CD4-positive, alpha-beta T cell treated with Interleukin-4 for 4 hours (primary cell): Measurements from ENCODE around the gene SRSF2.
"Not testable (repeated sequence)": the region's sequence is repeated elsewhere in the genome, so short reads cannot be mapped to it uniquely, and the experiment has no call there.

ENCODE experiments used
- DNase-seq: peaks from one replicate; pipeline ENCODE4 v3.0.0-alpha.2; 2020

SRSF2 gene

GRCh38 chr17:76700270-76700616 lies 36.9 kb downstream of the SRSF2 start:
- DNase-seq, result no peak

DNA sequence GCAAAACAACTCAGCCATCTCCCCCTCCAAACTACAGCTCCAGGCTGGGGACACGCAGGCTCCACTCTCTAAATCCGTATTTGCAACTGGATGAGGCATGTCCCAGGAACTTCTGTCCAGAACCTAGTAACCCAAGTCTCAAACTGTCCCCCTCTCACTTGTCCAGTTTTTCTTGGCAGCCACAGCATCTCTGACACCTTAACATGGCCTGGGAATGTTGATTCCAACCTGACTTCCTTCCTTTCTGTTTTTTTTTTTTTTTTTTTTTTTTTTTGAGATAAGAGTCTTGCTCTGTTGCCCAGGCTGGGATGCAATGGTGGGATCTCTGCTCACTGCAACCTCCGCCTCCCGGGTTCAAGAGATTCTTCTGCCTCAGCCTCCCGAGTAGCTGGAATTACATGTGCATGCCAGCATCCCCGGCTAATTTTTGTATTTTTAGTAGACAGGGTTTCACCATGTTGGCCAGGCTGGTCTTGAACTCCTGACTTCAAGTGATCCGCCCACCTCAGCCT lies 38.6 kb downstream of the SRSF2 start:
- DNase-seq, result not testable (repeated sequence)

- no peak for DNase-seq
These were observed 39.2 kb downstream of the SRSF2 start for GRCh38 chr17:76697702-76698465.

DNA sequence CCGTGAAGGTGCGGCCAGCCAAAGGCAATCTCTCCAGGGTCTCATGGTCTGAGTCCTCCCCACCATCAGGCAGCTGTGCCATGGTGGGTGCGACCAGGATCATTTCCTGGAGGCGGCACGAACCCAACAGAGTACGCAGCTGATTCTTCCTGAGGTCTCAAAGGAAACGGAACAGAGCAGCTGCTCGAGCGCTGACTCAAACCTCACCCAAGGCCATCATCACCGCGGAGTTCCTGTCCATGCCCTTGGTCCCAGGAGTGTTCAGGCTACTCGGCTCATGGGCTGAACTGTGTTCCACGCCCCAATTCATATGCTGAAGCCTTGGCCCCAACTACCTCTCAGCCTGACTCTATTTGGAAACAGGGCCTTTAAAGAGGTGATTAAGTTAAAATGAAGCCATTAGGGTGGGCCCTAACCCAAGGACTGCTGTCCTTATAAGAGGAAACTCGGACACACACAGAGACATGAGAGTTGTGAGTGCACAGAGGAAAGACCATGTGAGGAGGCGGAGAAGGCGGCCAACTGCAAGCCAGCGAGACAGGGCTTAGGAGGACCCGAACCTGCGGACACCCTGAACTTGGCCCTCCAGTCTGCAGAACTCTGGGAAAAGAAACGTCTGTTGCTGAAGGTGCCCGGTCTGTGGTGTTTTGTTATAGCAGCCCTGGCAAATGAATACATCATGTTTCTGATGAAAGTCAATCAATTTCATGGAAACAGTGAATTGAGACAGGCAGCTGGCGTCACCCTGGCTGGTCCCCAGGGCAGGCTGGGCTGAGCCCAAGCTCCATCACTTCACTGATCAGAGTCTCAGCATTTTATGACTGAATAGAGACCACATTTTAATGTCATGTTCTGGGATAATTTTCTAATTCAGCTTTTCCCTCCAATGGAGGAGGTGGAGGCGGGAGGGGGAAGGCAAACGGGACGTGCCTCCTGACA lies 40.1 kb downstream of the SRSF2 start:
- no peak for DNase-seq

GRCh38 chr17:76695059-76695831 lies 41.9 kb downstream of the SRSF2 start:
- DNase-seq, result no peak

DNA sequence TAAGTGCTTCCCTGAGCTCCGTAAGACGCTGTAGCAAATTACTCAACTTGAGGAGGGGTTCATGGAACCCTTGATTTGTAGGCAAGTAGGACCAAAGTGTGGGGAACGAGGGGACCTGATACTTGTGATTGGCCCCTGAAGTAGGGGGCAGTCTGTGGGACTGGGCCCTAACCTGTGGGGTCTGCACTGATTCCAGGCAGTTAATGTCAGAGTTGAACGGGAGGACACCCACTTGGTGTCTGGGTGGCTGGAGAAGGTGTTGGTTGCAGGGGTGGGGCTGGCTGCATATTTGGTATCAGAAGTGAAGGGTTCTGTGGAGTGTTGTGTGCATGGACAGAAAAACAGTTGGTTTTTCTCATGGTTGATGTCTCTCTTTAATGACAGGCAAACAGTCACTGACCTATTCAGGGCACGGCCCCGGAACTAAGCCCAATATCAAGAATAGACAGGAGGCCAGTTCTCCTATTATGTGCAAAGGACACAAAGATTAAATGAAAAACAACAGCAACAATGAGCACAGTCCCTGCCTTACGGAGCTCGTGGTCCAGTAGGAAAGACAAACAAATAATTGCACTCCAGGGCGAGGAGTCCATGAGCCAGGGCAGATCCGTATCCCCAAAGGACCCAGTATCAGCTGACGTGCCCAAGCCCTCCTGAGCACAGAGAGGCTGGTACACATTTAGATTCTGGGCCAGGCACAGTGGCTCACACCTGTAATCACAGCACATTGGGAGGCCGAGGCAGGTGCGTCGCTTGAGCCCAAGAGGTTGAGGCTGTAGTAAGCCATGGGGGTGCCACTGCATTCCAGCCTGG lies 45.5 kb downstream of the SRSF2 start:
- DNase-seq, result no peak

GRCh38 chr17:76690596-76691280 lies 46.4 kb downstream of the SRSF2 start:
- DNase-seq, result no peak

DNA sequence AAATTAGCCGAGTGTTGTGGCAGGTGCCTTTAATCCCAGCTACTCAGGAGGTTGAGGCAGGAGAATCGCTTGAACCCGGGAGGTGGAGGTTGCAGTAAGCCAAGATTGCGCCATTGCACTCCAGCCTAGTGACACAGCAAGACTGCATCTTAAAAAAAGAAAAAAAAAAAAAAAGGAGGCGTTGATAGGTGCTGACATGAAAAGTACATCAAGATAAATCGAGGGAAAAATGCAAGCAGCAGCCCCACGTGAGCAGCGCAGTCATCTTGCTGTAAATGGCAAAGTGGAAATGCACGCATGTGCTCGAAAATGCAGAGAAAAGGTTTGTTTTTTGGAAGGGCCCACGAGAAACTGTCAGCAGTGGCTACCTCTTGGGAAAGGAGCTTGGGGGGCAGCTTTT lies 47.3 kb downstream of the SRSF2 start:
- no peak for DNase-seq

DNA sequence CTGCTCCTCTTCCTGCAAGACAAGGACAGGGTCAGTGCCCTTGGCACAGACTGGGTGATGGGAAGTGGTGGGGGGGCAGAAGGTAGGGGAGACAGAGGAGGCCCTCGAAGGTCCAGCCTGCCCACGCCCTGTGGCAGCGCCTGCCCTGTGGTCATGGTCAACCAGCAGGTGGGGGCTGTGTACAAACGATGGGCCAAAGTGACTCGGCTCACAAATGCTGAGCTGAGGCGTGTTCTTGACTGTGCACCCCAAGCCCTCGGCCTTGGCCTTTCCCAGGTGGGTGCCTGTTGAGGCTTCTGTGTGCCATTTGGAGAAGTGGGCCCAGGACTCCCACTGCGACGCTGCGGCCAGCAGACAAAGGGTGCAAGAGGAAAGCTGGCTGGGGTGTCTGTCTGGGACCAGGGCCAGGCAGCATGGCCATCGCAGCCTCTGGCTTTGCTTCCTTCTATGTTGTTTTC lies 48.9 kb downstream of the SRSF2 start:
- DNase-seq, result no peak

DNA sequence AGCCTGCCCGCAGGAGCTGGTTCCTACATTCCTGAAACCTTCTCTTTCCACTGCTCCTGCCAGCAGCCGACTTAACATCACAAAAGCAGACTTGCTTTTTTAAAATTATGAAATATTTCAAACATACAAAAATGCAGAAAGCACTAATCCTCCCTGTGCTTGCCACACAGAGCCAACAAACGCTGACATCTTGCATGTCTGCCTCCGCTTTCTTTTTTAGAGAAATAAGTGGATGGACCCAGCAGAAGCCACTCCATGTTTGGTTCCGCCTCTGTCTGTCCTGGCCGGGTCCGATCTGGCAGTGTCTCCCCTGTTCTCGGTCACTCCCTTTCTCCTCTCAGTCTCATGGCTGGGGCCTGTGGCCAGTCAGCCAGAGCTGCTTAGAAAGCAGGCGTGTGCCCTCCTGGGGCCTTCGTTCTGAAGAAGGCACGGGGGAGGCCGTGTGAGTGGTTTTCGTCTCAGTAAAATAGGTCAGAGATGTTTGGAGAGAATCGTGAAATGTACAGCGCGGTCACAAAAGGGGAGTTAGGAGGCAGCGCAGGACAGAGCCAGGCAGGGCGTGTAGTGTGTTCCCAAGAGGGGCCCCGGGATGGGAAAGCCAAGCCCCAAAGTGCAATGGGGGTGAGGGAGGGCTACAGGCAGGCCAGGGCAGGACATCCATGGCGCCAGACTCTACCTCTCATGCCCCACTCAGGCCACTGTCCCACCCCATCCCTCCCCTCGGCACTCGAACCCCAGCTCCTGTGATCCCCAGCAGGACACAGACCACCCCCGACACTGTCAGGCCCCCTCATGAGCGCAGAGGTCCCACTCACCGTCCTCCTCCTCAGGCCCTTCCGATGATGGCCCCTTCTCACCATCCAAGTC lies 49.6 kb downstream of the SRSF2 start:
- no peak for DNase-seq

DNA sequence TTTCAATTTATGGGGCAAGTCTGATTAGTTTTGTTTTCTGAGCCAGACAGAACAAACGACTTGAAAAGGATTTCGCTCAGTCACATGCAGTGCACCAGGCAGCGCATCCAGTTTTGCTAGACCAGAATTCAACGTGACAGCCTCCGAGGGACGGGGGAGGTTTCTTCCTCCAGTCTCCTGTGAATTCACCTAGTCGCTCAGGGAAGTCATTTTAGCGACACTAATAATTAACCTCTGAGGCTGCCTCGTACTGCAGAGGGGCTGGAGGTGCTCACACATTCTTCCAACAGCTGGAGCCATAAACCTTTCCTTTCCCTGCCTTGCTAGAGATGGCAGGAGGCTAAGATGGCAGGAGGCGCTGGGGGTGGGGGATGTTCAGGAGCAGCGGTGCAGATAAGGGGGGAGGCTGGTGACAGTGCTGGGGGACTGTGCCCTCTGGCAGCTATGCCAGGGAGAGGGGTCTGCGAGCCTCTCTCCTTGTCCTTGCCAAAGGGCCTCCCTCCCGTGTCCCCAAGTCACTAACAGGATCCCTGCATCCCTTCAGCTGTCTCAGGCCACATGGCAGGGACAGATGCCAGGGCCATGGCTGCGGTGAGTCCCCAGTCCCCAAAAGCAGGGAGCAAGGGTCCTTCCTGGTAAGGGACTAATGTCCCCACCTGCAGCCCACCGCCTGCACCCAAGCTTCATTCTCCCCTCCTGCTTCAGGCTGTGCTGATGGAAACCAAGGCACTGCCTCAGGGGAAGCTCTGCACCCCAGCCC lies 50.4 kb downstream of the SRSF2 start:
- DNase-seq, result no peak

DNA sequence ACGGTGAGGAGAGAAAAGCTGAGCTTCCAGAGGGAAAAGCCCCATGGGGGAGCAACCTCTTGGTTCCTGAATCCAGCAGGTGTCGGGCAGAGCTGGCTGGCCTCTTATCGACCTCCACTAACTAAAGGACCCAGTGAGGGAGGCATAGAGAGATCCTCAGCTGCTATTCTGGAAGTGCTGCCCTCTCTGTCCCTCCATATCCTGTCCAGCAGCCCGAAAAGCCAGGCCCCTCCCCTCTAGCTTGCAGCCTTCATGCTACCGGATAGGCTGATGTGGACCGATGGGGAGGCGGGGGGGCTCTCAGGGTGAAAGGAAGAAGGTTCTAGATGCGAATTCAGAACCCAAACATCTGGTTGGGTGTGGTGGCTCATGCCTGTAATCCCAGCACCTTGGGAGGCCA lies 51.3 kb downstream of the SRSF2 start:
- DNase-seq, result no peak

DNA sequence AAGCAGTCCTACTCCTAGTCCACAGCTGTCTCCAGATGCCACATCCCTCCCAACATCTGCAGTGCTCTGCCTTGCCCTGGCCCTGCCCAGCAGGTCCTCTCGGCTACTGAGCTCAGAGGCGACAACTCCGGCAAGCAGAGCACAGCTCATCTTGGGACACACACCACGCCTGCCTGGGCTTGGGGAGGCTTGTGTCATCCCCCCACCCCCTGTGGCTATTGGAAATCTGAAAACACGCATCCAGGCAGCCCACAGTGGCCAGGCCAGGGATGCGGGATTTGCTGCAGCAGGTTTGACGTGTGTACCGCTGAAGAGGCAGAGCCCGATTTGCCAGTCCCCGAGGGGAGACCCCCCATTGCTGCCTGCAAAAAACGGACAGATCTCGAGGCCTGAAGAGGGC lies 51.8 kb downstream of the SRSF2 start:
- no peak for DNase-seq

- no peak for DNase-seq
These were observed 52.4 kb downstream of the SRSF2 start for GRCh38 chr17:76684756-76685155.
